HG03342 (cell line): ENCODE data around the gene RBM15B.

Source experiments
- ATAC-seq: cut with Tn5 transposase; IDR thresholded peaks from one replicate; pipeline ENCODE4 v1.9.1; 2021; ENCODE audit warnings: mild to moderate bottlenecking, moderate library complexity; ENCODE audit not compliant: unreplicated experiment

Gene RBM15B

GRCh38 chr3:51436998-51437639 lies 46.0 kb downstream of the RBM15B start:
- ATAC-seq: no peak

GRCh38 chr3:51441282-51442030 lies 50.4 kb downstream of the RBM15B start:
- ATAC-seq: no peak

GRCh38 chr3:51445544-51446280 lies 54.6 kb downstream of the RBM15B start:
- no peak for ATAC-seq
